HL-60 (cell line): ENCODE results near the gene TIMP3.

Experiments
- GABPA ChIP-seq: IDR thresholded peaks from 2 replicates; pipeline ENCODE4 v1.6.1; 2012; ENCODE audit warnings: low read depth
- POLR2AphosphoS5 ChIP-seq: IDR thresholded peaks from 2 replicates; pipeline ENCODE4 v1.6.1; 2012; ENCODE audit warnings: low read depth
- SPI1 ChIP-seq: IDR thresholded peaks from 2 replicates; pipeline ENCODE4 v1.6.1; 2012; ENCODE audit warnings: low read depth, mild to moderate bottlenecking, borderline replicate concordance
- TF ChIP-seq, protein P1 (sequence below): IDR thresholded peaks from 2 replicates; pipeline ENCODE4 v1.6.1; 2012; ENCODE audit warnings: low read depth; ENCODE audit not compliant: insufficient replicate concordance
- TF ChIP-seq, protein P2 (sequence below): IDR thresholded peaks from one replicate; pipeline ENCODE4 v1.5.1; 2011; ENCODE audit warnings: low read length, control low read depth, inconsistent platforms; ENCODE audit not compliant: insufficient read depth

DNA sequence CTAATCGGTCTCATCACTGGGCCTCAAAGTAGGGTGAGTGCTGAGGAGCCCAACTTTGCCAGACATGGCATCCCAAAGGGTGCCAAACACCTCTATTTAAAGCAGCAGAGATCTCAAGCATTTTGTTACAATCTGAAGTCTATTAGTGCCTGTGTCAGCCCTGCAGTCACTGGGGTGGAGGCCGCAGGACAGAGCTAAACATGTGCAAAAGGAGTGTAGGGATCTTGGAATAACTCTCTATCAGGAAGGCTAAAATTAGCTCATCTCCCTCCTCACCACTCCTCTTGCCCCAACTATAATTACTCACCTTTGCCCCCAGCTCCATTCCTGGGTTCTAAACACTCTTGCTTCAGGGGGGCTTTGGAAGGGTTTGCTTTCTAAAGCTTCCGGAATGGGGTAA lies 87.5 kb downstream of the TIMP3 start:
- TF ChIP-seq POLR2AphosphoS5 (no peak), GABPA (no peak), SPI1 (no peak)
- TF ChIP-seq, protein P1, sequence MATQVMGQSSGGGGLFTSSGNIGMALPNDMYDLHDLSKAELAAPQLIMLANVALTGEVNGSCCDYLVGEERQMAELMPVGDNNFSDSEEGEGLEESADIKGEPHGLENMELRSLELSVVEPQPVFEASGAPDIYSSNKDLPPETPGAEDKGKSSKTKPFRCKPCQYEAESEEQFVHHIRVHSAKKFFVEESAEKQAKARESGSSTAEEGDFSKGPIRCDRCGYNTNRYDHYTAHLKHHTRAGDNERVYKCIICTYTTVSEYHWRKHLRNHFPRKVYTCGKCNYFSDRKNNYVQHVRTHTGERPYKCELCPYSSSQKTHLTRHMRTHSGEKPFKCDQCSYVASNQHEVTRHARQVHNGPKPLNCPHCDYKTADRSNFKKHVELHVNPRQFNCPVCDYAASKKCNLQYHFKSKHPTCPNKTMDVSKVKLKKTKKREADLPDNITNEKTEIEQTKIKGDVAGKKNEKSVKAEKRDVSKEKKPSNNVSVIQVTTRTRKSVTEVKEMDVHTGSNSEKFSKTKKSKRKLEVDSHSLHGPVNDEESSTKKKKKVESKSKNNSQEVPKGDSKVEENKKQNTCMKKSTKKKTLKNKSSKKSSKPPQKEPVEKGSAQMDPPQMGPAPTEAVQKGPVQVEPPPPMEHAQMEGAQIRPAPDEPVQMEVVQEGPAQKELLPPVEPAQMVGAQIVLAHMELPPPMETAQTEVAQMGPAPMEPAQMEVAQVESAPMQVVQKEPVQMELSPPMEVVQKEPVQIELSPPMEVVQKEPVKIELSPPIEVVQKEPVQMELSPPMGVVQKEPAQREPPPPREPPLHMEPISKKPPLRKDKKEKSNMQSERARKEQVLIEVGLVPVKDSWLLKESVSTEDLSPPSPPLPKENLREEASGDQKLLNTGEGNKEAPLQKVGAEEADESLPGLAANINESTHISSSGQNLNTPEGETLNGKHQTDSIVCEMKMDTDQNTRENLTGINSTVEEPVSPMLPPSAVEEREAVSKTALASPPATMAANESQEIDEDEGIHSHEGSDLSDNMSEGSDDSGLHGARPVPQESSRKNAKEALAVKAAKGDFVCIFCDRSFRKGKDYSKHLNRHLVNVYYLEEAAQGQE = no peak
- TF ChIP-seq, protein P2, sequence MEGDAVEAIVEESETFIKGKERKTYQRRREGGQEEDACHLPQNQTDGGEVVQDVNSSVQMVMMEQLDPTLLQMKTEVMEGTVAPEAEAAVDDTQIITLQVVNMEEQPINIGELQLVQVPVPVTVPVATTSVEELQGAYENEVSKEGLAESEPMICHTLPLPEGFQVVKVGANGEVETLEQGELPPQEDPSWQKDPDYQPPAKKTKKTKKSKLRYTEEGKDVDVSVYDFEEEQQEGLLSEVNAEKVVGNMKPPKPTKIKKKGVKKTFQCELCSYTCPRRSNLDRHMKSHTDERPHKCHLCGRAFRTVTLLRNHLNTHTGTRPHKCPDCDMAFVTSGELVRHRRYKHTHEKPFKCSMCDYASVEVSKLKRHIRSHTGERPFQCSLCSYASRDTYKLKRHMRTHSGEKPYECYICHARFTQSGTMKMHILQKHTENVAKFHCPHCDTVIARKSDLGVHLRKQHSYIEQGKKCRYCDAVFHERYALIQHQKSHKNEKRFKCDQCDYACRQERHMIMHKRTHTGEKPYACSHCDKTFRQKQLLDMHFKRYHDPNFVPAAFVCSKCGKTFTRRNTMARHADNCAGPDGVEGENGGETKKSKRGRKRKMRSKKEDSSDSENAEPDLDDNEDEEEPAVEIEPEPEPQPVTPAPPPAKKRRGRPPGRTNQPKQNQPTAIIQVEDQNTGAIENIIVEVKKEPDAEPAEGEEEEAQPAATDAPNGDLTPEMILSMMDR = no peak
